Measurements from ENCODE around the gene ADM2.

ADM2 gene

DNA sequence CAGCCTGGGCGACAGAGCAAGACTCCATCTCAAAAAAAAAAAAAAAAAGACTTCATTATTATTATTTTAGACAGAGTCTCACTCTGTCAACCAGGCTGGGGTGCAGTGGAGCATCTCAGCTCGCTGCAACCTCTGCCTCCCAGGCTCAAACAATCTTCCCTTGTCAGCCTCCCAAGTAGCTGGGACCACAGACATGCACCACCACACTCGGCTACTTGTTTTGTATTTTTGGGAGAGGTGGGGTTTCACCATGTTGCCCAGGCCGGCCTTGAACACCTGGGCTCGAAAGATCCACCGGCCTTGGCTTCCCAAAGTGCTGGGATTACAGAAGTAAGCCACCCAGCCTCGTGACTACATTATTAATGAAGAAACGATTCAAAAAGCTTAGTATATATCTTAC lies 53.8 kb downstream of the ADM2 start:
- H3K4me2 ChIP-seq (ENCODE audit: low read depth, low read length): no peak overlapping the region
- TF ChIP-seq, protein P1, sequence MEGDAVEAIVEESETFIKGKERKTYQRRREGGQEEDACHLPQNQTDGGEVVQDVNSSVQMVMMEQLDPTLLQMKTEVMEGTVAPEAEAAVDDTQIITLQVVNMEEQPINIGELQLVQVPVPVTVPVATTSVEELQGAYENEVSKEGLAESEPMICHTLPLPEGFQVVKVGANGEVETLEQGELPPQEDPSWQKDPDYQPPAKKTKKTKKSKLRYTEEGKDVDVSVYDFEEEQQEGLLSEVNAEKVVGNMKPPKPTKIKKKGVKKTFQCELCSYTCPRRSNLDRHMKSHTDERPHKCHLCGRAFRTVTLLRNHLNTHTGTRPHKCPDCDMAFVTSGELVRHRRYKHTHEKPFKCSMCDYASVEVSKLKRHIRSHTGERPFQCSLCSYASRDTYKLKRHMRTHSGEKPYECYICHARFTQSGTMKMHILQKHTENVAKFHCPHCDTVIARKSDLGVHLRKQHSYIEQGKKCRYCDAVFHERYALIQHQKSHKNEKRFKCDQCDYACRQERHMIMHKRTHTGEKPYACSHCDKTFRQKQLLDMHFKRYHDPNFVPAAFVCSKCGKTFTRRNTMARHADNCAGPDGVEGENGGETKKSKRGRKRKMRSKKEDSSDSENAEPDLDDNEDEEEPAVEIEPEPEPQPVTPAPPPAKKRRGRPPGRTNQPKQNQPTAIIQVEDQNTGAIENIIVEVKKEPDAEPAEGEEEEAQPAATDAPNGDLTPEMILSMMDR (IDR thresholded peaks at IDR 0.05; ENCODE audit: low read length): no peak
- TF ChIP-seq EZH2 (optimal IDR thresholded peaks at IDR 0.05; ENCODE audit: low read depth, low read length): no peak
- no peaks in the 10 kb centered on the region for H3K9me2 ChIP-seq (replicated peaks; ENCODE audit: insufficient read depth, low read length)
- peaks cover 51% of the 10 kb centered on the region for H3K4me1 ChIP-seq (ENCODE audit: low read length)
- no peaks in the 10 kb centered on the region for H3K36me3 ChIP-seq (replicated peaks; ENCODE audit: insufficient read depth, low read length)
- H2AFZ ChIP-seq (ENCODE audit: low read length): no peak overlapping the region
- no peak overlapping the region for H3K9ac ChIP-seq (ENCODE audit: low read length)
- peaks cover 9% of the 10 kb centered on the region; the same call in 1 of the 2 replicates for H3K27me3 ChIP-seq (replicated peaks; ENCODE audit: insufficient read depth, low read length)
- no peaks in the 10 kb centered on the region for H3K9me3 ChIP-seq (replicated peaks; ENCODE audit: insufficient read depth, low read length)
- no peaks in the 10 kb centered on the region for H3K79me2 ChIP-seq (ENCODE audit: low read length)
- H3F3A ChIP-seq (ENCODE audit: insufficient read depth, low read length): peaks cover 38% of the 10 kb centered on the region
- no peak for DNase-seq
- H3K27ac ChIP-seq (ENCODE audit: low read length): no peak overlapping the region
- H4K20me1 ChIP-seq (ENCODE audit: insufficient read depth, low read length): no peaks in the 10 kb centered on the region
- no peak overlapping the region for H3K4me3 ChIP-seq (ENCODE audit: low read length)
